Measurements from ENCODE around the gene MEG3.

DNA sequence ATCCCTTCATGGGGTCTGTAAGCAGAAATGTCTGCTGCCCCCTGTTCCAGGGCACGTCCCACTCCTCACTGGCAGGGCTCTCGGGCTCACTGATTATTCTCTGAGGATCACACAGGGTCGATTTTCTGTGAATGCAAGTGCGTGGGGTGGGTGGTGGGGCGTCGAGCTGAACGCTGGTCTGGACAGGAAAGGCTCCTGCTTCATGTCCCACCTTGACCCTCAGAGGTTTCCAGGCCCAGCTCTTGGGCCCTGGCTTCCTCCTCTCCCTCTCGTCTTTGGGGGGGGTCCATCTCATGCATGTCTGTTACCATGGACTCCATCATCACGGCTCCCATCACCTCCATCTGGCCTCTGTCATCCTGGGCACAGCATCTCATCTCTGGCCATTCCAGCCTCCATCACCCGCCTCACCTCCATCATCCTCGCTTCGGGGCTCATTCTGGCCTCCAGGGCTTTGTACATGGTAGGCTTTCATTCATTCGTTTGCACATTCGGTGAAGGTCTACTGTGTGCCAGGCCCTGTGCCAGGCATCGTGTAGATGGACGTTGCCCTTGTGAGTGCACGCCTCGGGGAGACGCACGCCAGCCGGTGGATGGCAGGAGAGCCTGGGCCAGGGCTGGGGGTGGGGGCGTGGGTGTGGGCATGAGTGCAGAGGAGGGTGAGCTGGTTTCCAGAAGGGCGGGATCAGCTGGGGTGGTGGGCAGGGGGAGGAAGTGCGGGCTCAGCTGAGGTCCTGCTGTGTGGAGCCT lies 42.9 kb downstream of the MEG3 start:
- no peak for TF ChIP-seq POLR2A (IDR thresholded peaks at IDR 0.05)
- TF ChIP-seq, protein P1, sequence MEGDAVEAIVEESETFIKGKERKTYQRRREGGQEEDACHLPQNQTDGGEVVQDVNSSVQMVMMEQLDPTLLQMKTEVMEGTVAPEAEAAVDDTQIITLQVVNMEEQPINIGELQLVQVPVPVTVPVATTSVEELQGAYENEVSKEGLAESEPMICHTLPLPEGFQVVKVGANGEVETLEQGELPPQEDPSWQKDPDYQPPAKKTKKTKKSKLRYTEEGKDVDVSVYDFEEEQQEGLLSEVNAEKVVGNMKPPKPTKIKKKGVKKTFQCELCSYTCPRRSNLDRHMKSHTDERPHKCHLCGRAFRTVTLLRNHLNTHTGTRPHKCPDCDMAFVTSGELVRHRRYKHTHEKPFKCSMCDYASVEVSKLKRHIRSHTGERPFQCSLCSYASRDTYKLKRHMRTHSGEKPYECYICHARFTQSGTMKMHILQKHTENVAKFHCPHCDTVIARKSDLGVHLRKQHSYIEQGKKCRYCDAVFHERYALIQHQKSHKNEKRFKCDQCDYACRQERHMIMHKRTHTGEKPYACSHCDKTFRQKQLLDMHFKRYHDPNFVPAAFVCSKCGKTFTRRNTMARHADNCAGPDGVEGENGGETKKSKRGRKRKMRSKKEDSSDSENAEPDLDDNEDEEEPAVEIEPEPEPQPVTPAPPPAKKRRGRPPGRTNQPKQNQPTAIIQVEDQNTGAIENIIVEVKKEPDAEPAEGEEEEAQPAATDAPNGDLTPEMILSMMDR (IDR thresholded peaks at IDR 0.05), result no peak
